GM12878 (cell line): ENCODE results near the gene ASPDH. TPM values are rescaled to one million over a fixed set of nuclear protein-coding genes. Genes with fewer than 3 reads are reported as not detected.

Experiments used
- ATAC-seq: fragments of 200-7000 bp; cut with Tn5 transposase; 3 replicates; pipeline ENCODE4 v1.9.1; 2020; ENCODE audit warnings: mild to moderate bottlenecking, moderate library complexity
- BruUV-seq: library from RNA; stranded (reverse); fragments of 400-500 nt; replicated peaks from 2 replicates; lab custom pipeline; 2021; lab: Mats Ljungman, UMichigan
- CTCF ChIA-PET: fragments of 300-600 bp; sonication (Branson Sonifier 250); formaldehyde crosslinking; extraction: SDS; loops from one replicate; lab custom pipeline; 2021; ENCODE audit warnings: inconsistent platforms; lab: Yijun Ruan, JAX
- POLR2A ChIA-PET: fragments of 350-600 bp; formaldehyde crosslinking; extraction: SDS; loops from one replicate; lab custom pipeline; 2021; ENCODE audit warnings: inconsistent platforms; lab: Charles Lee
- RAD21 ChIA-PET: fragments of 300-600 bp; sonication (Branson Sonifier 250); formaldehyde crosslinking; loops from one replicate; lab custom pipeline; 2023; ENCODE audit warnings: antibody characterized with exemption; ENCODE audit not compliant: unreplicated experiment; lab: Charles Lee
- SMC1A ChIA-PET: fragments of 300-600 bp; sonication (Branson Sonifier 250); formaldehyde crosslinking; loops from one replicate; lab custom pipeline; 2023; ENCODE audit not compliant: unreplicated experiment, uncharacterized antibody; lab: Charles Lee
- DNase-seq: peaks from one replicate; pipeline ENCODE4 v3.0.0-alpha.2; 2011; ENCODE audit warnings: low read depth, low spot score
- FAIRE-seq: peaks from 3 replicates; lab custom pipeline; 2011; peaks lifted over from hg19 to GRCh38; lab: Jason Lieb, UNC
- H2AFZ ChIP-seq: 2 replicates; pipeline ENCODE4 v1.6.0; 2011; ENCODE audit warnings: low read depth, low read length, control low read depth; ENCODE audit not compliant: control insufficient read depth
- H3K27ac ChIP-seq: 2 replicates; pipeline ENCODE4 v1.5.1; 2011; ENCODE audit warnings: control low read depth; ENCODE audit not compliant: control insufficient read depth, insufficient read depth
- H3K27me3 ChIP-seq, 2 experiments: replicated peaks in 1 of 2; 2 replicates each; pipeline versions ENCODE4 v1.6.0 to v1.6.1; 2011; ENCODE audit warnings: low read length in 1 of 2; ENCODE audit not compliant: control insufficient read depth in 2 of 2, insufficient read depth in 2 of 2
- H3K36me3 ChIP-seq, 2 experiments: 2 replicates each; pipeline ENCODE4 v1.5.1; 2011; ENCODE audit warnings: low read length in 1 of 2; ENCODE audit not compliant: control insufficient read depth in 2 of 2, insufficient read depth in 2 of 2
- H3K4me1 ChIP-seq: 2 replicates; pipeline ENCODE4 v1.6.1; 2011; ENCODE audit warnings: mild to moderate bottlenecking, low read length, moderate library complexity, mixed read lengths; ENCODE audit not compliant: control insufficient read depth, insufficient read depth
- H3K4me2 ChIP-seq: 2 replicates; pipeline ENCODE4 v1.6.0; 2011; ENCODE audit warnings: control low read depth; ENCODE audit not compliant: control insufficient read depth, insufficient read depth
- H3K4me3 ChIP-seq: fragments of 200-600 bp; sonication (generic); 2 replicates; pipeline ENCODE4 v1.5.1; 2016
- H3K79me2 ChIP-seq: 2 replicates; pipeline ENCODE4 v1.6.0; 2011; ENCODE audit warnings: low read length; ENCODE audit not compliant: control insufficient read depth, insufficient read depth
- H3K9ac ChIP-seq: 2 replicates; pipeline ENCODE4 v1.8.0; 2011; ENCODE audit warnings: low read length, control low read depth, mixed read lengths; ENCODE audit not compliant: control insufficient read depth, insufficient read depth
- H3K9me3 ChIP-seq: replicated peaks from 3 replicates; pipeline ENCODE4 v1.5.1; 2011; ENCODE audit warnings: mild to moderate bottlenecking, low read length; ENCODE audit not compliant: control insufficient read depth, insufficient read depth
- H4K20me1 ChIP-seq: 2 replicates; pipeline ENCODE4 v1.6.0; 2011; ENCODE audit not compliant: control insufficient read depth, insufficient read depth
- ATF7 ChIP-seq: fragments of 450-650 bp; IDR thresholded peaks from 2 replicates; pipeline ENCODE4 v1.6.1; 2016; ENCODE audit warnings: low read depth, mild to moderate bottlenecking
- CHD1 ChIP-seq: IDR thresholded peaks from 2 replicates; pipeline ENCODE4 v1.6.1; 2012; ENCODE audit warnings: low read depth, low read length, improper control_type of control experiment
- HDAC2 ChIP-seq: fragments of 200-600 bp; sonication (generic); IDR thresholded peaks from 2 replicates; pipeline ENCODE4 v1.6.1; 2017
- IKZF2 ChIP-seq, 2 experiments: fragments of 450-650 bp; IDR thresholded peaks; 2 replicates each; pipeline ENCODE4 v1.6.1; 2017; ENCODE audit warnings: mild to moderate bottlenecking in 2 of 2, moderate library complexity in 2 of 2
- LARP7 ChIP-seq: fragments of 450-650 bp; IDR thresholded peaks from 2 replicates; pipeline ENCODE4 v1.6.1; 2017; ENCODE audit warnings: mild to moderate bottlenecking
- MEF2B ChIP-seq: fragments of 450-650 bp; IDR thresholded peaks from 2 replicates; pipeline ENCODE4 v1.6.1; 2018; ENCODE audit warnings: mild to moderate bottlenecking, moderate library complexity; ENCODE audit not compliant: partially characterized antibody, poor library complexity, severe bottlenecking
- PKNOX1 ChIP-seq: fragments of 450-650 bp; IDR thresholded peaks from 2 replicates; pipeline ENCODE4 v1.6.1; 2016; ENCODE audit warnings: mild to moderate bottlenecking
- POLR2AphosphoS5 ChIP-seq: IDR thresholded peaks from 2 replicates; pipeline ENCODE4 v1.6.1; 2011; ENCODE audit warnings: mild to moderate bottlenecking, low read length, inconsistent platforms
- RCOR1 ChIP-seq: conservative IDR thresholded peaks from 2 replicates; pipeline ENCODE4 v1.6.1; 2012; ENCODE audit warnings: low read depth, low read length, improper control_type of control experiment
- SRF ChIP-seq, 2 experiments: IDR thresholded peaks; 2 replicates each; pipeline ENCODE4 v1.6.1; 2011; ENCODE audit warnings: low read depth in 2 of 2, low read length in 2 of 2, mild to moderate bottlenecking in 1 of 2, moderate library complexity in 1 of 2
- ZBTB11 ChIP-seq: fragments of 450-650 bp; formaldehyde crosslinking; IDR thresholded peaks from 2 replicates; pipeline ENCODE4 v1.5.0; 2022; ENCODE audit warnings: mild to moderate bottlenecking, missing genetic modification characterization
- WGBS: methylation state at CpG from one replicate; pipeline ENCODE4 v1.1.6; 2016; ENCODE audit warnings: low lambda C conversion rate; ENCODE audit not compliant: insufficient replicate concordance, insufficient coverage; ENCODE audit errors: missing lambda C conversion rate; 5-methylcytosine and 5-hydroxymethylcytosine counted together
- in situ Hi-C: fragments of 300-500 bp; cut with MboI; formaldehyde crosslinking; loops from 9 replicates; pipeline ENCODE4 v1.14.3; 2018; ENCODE audit warnings: mixed read lengths
- intact Hi-C: fragments of 100-400 bp; cut with micrococcal nuclease; formaldehyde crosslinking; loops from one replicate; pipeline ENCODE4 v1.14.2; 2022; ENCODE audit not compliant: unreplicated experiment
- polyA plus RNA-seq, 11 experiments: library from polyadenylated mRNA; depleted of rRNA in 4 of 11; unstranded in 6 of 11; stranded (reverse) in 5 of 11; fragments of >200 nt; fragmentation: Nextera tagmentation in 4 of 11; fragmentation: Illumina TruSeq in 1 of 11; extraction: Ambion mirVana in 4 of 11; extraction: Trizol in 1 of 11; gene quantifications; 1 replicate in 1 of 11; 2 replicates in 10 of 11; pipeline versions ENCODE4 v1.2.1 to v1.2.3, GENCODE V29; 2011 to 2016; ENCODE audit warnings: inconsistent platforms in 2 of 11, missing spikeins in 2 of 11, low read depth in 1 of 11
- total RNA-seq, 4 experiments: library from RNA; depleted of rRNA in 3 of 4; stranded (reverse); fragments of >200 nt in 3 of 4; fragmentation: Illumina TruSeq in 1 of 4; extraction: Trizol in 1 of 4; gene quantifications; 2 replicates each; pipeline versions ENCODE4 v1.2.1 to v1.2.3, GENCODE V29; 2013 to 2021
- TF ChIP-seq, protein P1 (sequence below): fragments of 150-350 bp; IDR thresholded peaks from 2 replicates; pipeline ENCODE4 v1.6.1; 2014; ENCODE audit warnings: mild to moderate bottlenecking, low read depth, low read length
- TF ChIP-seq, protein P2 (sequence below): fragments of 450-650 bp; conservative IDR thresholded peaks from 2 replicates; pipeline ENCODE4 v1.6.1; 2017; ENCODE audit warnings: mild to moderate bottlenecking, moderate library complexity
- TF ChIP-seq, protein P3 (sequence below): IDR thresholded peaks from 2 replicates; pipeline ENCODE4 v1.6.1; 2012; ENCODE audit warnings: low read depth, low read length, improper control_type of control experiment
- TF ChIP-seq, protein P4 (sequence below): IDR thresholded peaks from 2 replicates; pipeline ENCODE4 v1.6.1; 2012; ENCODE audit warnings: low read depth, low read length, improper control_type of control experiment

ASPDH gene
- total and polyA plus RNA-seq, 10 of the 15 experiments (the other 5 are each of a cell fraction or from before 2014, with no cell fraction given): not detected

DNA sequence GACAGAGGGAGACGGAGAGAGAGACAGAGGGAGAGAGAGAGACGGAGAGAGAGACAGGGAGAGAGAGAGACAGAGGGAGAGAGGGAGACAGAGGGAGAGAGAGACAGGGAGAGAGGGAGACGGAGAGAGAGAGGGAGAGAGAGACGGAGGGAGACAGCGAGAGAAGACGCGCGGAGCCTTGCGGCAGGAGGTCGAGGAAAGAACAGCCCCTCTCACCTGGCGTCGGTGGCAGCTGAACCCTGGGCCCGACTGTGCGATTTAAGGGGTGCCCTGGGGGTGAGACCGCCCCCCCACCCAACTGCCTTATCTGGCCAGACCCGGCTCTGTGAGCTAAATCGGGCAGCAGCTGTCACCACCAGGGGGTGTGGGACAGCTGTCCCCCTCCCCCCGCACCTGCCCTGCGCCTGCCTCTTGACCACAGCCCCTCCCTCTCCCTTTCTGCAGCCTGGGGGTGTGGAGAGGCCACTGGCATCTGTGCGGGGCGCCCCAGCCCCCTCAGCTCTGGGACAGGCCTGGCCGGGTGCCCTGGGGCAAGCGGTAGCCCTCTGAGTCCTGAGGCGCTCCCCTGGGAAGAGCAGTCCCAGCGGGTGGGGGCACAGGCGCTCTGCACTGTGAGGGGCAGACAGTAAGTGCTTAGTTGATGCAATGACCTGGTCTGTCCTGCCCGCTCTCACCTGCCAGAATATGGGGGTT is 13.5 kb downstream of the ASPDH start:
- Histone ChIP-seq H3K79me2 (no peaks in the 10 kb centered on the region), H3K4me2 (no peak overlapping the region), H3K4me1 (no peaks in the 10 kb centered on the region), H3K4me3 (no peak overlapping the region), H3K27me3 (no peaks in the 10 kb centered on the region), H3K9me3 (no peaks in the 10 kb centered on the region), H3K27ac (no peak overlapping the region), H3K9ac (no peak overlapping the region), H4K20me1 (no peaks in the 10 kb centered on the region), H2AFZ (no peak overlapping the region), H3K36me3 (no peaks in the 10 kb centered on the region)
- DNase-seq (no peak), FAIRE-seq (no peak), ATAC-seq (peak; percentile 81)
- RAD21 ChIA-PET: no interaction called here
- intact Hi-C loops (no loop called here), in situ Hi-C loops (no loop called here)
- SMC1A ChIA-PET: no interaction called here
- CTCF ChIA-PET: no interaction called here
- POLR2A ChIA-PET: no interaction called here
- no TSS peak for BruUV-seq
- WGBS: 49% methylated on average over 20 of the region's 27 CpGs
- no peak for TF ChIP-seq ZBTB11
- no peak for TF ChIP-seq PKNOX1
- TF ChIP-seq MEF2B: peak; percentile 74
- TF ChIP-seq ATF7: no peak
- no peak for TF ChIP-seq LARP7
- peak in 1 of 2 experiments; percentile 60; a peak in 1 of 4 replicates for TF ChIP-seq SRF (IDR thresholded peaks at IDR 0.05; ENCODE audit: low read depth in 2 of 2, low read length in 2 of 2)
- TF ChIP-seq, protein P1, sequence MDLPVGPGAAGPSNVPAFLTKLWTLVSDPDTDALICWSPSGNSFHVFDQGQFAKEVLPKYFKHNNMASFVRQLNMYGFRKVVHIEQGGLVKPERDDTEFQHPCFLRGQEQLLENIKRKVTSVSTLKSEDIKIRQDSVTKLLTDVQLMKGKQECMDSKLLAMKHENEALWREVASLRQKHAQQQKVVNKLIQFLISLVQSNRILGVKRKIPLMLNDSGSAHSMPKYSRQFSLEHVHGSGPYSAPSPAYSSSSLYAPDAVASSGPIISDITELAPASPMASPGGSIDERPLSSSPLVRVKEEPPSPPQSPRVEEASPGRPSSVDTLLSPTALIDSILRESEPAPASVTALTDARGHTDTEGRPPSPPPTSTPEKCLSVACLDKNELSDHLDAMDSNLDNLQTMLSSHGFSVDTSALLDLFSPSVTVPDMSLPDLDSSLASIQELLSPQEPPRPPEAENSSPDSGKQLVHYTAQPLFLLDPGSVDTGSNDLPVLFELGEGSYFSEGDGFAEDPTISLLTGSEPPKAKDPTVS: no peak
- no peak for TF ChIP-seq CHD1
- no peak for TF ChIP-seq RCOR1
- TF ChIP-seq, protein P2, sequence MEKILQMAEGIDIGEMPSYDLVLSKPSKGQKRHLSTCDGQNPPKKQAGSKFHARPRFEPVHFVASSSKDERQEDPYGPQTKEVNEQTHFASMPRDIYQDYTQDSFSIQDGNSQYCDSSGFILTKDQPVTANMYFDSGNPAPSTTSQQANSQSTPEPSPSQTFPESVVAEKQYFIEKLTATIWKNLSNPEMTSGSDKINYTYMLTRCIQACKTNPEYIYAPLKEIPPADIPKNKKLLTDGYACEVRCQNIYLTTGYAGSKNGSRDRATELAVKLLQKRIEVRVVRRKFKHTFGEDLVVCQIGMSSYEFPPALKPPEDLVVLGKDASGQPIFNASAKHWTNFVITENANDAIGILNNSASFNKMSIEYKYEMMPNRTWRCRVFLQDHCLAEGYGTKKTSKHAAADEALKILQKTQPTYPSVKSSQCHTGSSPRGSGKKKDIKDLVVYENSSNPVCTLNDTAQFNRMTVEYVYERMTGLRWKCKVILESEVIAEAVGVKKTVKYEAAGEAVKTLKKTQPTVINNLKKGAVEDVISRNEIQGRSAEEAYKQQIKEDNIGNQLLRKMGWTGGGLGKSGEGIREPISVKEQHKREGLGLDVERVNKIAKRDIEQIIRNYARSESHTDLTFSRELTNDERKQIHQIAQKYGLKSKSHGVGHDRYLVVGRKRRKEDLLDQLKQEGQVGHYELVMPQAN: no peak
- TF ChIP-seq IKZF2 (IDR thresholded peaks at IDR 0.05): no peak
- TF ChIP-seq POLR2AphosphoS5: no peak
- TF ChIP-seq HDAC2: no peak
- TF ChIP-seq, protein P3, sequence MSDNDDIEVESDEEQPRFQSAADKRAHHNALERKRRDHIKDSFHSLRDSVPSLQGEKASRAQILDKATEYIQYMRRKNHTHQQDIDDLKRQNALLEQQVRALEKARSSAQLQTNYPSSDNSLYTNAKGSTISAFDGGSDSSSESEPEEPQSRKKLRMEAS: no peak
- TF ChIP-seq, protein P4, sequence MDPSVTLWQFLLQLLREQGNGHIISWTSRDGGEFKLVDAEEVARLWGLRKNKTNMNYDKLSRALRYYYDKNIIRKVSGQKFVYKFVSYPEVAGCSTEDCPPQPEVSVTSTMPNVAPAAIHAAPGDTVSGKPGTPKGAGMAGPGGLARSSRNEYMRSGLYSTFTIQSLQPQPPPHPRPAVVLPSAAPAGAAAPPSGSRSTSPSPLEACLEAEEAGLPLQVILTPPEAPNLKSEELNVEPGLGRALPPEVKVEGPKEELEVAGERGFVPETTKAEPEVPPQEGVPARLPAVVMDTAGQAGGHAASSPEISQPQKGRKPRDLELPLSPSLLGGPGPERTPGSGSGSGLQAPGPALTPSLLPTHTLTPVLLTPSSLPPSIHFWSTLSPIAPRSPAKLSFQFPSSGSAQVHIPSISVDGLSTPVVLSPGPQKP: no peak
